HG03108 (cell line): Measurements from ENCODE around the gene ITGA8.
"Not testable (repeated sequence)": the region's sequence is repeated elsewhere in the genome, so short reads cannot be mapped to it uniquely, and the experiment has no call there.

Experiments
- ATAC-seq: cut with Tn5 transposase; IDR thresholded peaks from one replicate; pipeline ENCODE4 v1.9.1; 2021; ENCODE audit warnings: moderate library complexity; ENCODE audit not compliant: unreplicated experiment

Gene ITGA8

GRCh38 chr10:15516256-15517085 lies 203.3 kb downstream of the ITGA8 start:
- no peak for ATAC-seq

GRCh38 chr10:15515202-15515601 lies 204.5 kb downstream of the ITGA8 start:
- ATAC-seq, result no peak

- no peak for ATAC-seq
Observed at GRCh38 chr10:15510963-15511362, 208.8 kb downstream of the ITGA8 start.

GRCh38 chr10:15505329-15505728 lies 214.4 kb downstream of the ITGA8 start:
- no peak for ATAC-seq

GRCh38 chr10:15504101-15504840 lies 215.5 kb downstream of the ITGA8 start:
- no peak for ATAC-seq

GRCh38 chr10:15494850-15495506 lies 224.7 kb downstream of the ITGA8 start:
- ATAC-seq, result no peak

GRCh38 chr10:15491856-15492642 lies 227.7 kb downstream of the ITGA8 start:
- no peak for ATAC-seq

GRCh38 chr10:15489431-15489830 lies 230.3 kb downstream of the ITGA8 start:
- no peak for ATAC-seq

- no peak for ATAC-seq
Observed at GRCh38 chr10:15487376-15487775, 232.3 kb downstream of the ITGA8 start.

- no peak for ATAC-seq
Observed at GRCh38 chr10:15486404-15486803, 233.3 kb downstream of the ITGA8 start.

GRCh38 chr10:15485684-15486316 lies 233.9 kb downstream of the ITGA8 start:
- ATAC-seq, result no peak

GRCh38 chr10:15485027-15485426 lies 234.7 kb downstream of the ITGA8 start:
- ATAC-seq, result no peak

GRCh38 chr10:15484128-15484527 lies 235.6 kb downstream of the ITGA8 start:
- ATAC-seq, result no peak

- no peak for ATAC-seq
Observed at GRCh38 chr10:15483215-15484075, 236.3 kb downstream of the ITGA8 start.

- ATAC-seq, result no peak
Observed at GRCh38 chr10:15482156-15482555, 237.6 kb downstream of the ITGA8 start.

- no peak for ATAC-seq
Observed at GRCh38 chr10:15478950-15479349, 240.8 kb downstream of the ITGA8 start.

- no peak for ATAC-seq
Observed at GRCh38 chr10:15478429-15478828, 241.3 kb downstream of the ITGA8 start.

GRCh38 chr10:15476337-15476736 lies 243.4 kb downstream of the ITGA8 start:
- ATAC-seq, result no peak

GRCh38 chr10:15475439-15475838 lies 244.3 kb downstream of the ITGA8 start:
- ATAC-seq, result not testable (repeated sequence)
